Activated CD8-positive, alpha-beta memory T cell treated with anti-CD3 and anti-CD28 coated beads for 36 hours (primary cell): ENCODE results near the gene DICER1. TPM values are rescaled to one million over a fixed set of nuclear protein-coding genes. Genes with fewer than 3 reads are reported as not detected.

ENCODE experiments used
- total RNA-seq, 2 experiments: library from RNA; stranded (reverse); gene quantifications; one replicate each; pipeline ENCODE4 v1.2.3, GENCODE V29; 2021

The DICER1 gene
- total RNA-seq, 2 experiments from 2014 or later = 58.0 to 59.4 TPM

Other genes starting within 250 kb of the DICER1 start
- gene CLMN, start 162.4 kb upstream of the DICER1 start, total RNA-seq = under 1 TPM; 0.29 to 0.40 TPM